Stimulated activated CD4-positive, alpha-beta T cell treated with anti-CD3 and anti-CD28 coated beads, TNF-alpha, amount 100 ng/mL, for 4 hours (primary cell): Measurements from ENCODE around the gene CDX2.

Experiments
- DNase-seq, 3 experiments: peaks; one replicate each; pipeline ENCODE4 v3.0.0-alpha.2; 2020; ENCODE audit warnings: low read depth in 3 of 3

CDX2 gene

GRCh38 chr13:27979001-27979643 is 10.0 kb upstream of the CDX2 start:
- DNase-seq: no peak

- no peak for DNase-seq
Measured at GRCh38 chr13:27978301-27978968, 9.3 kb upstream of the CDX2 start.

DNA sequence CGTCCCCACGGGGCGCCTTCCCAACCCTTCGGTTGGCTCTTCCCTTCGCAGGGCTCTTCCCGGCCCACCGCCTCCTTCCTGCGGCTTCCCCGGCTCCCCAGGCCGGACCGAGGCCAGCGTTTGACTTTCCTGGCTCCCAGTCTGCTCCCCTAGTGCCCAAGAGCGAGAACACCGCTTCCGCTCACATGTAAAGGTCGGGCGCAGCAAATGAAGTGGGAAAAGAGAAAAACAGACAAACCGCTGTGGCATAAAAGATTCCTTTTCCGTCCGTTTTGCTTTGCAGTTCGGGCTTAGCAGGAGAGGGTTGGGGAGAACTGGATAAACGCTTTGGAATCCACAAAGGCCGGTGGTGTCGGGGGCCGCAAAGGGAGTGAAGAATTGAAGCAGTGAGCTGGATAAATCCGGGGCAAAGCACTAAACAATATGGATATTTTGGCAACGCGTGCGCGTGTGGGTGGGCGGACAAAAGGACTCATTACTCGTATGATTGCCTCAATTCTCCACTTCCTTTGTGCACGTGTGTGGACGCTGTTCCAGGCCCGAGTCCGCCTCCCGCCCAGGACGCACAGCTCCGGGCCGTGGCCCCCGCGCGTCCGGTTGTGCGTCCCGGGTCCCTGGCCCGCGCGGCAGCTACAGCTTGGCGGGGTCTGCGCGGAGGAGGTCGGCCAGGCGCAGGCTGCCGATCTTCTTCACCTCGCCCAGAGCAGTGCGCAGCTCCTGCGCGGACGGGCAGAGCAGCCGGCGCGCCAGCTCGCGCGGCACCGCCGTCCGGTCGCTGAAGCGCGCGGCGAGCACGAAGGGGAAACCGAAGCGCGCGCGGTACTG is 8.6 kb upstream of the CDX2 start:
- no peak for DNase-seq

DNA sequence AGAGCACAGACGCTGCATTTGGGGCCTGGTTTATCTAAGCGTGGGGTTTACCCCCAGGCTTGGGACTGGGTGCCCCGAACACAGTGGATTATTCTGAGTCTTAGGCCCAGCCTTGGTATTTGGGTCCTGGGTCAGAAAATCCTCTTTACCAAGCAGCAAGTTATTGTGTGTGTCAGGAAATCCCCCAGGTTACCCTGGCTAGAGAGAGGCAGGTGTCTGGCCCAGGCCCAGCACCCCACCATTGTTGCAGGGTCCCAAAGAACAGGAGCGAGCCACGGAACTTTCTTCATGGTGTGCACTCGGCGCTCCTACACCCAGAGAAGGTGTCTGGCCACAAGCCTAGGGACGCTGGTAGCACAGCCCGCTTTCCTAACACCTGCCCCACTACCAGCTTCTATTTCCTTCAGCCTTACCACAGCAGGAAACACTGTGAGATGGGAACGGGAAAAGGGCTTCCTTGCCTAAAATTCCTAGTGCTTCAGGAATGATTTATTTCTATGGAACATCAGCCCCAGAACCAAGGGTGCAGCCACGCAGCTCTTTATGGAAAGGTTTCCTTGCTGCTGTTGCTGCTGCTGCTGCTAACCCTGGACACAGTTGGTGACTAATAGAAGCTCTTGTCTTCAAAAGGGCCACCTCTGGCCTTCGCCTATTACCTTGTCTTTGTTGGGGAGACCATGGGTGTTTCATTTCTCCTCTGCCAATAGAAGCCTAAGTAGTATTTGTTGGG is 7.4 kb upstream of the CDX2 start:
- no peak for DNase-seq

- DNase-seq: no peak
Measured at GRCh38 chr13:27975564-27976361, 6.6 kb upstream of the CDX2 start.

- no peak for DNase-seq
Measured at GRCh38 chr13:27973961-27974662, 5.0 kb upstream of the CDX2 start.

- no peak for DNase-seq
Measured at GRCh38 chr13:27973291-27973690, 4.2 kb upstream of the CDX2 start.

- no peak for DNase-seq
Measured at GRCh38 chr13:27972478-27972820, 3.3 kb upstream of the CDX2 start.

DNA sequence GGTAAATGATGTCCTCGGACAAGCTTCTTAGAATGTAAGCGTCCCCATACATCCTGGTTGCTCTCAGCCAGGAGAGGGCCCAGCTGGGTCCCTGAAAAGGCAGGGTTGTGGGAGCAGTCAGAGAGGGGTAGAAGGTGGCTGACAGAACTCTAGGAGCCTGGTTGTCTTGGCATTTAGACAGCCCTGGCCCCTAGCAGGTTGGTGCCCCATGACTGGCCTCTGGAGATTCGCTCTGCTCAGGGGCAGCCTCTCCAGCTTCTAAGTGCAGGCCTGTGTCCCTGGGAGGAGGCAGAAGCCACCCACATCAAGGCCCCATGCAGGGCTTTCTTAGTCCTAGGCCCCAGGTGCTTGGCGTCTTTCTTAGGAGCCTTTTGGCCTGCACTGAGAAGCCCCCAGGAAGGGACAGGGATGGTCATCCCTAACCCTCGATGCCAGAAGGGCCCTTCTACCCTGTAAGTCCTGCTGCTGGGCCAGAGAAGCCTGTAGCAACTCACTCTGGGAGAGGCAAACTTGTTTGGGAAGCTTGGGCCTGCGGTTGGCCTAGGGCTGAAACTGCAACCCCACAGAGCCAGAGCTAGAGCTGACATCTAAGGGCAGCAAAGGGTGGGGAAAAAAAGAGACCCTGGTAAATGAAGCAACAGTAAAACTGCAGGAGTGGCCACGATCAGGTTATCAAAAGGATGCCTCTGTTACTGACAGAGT is 2.8 kb upstream of the CDX2 start:
- no peak for DNase-seq

DNA sequence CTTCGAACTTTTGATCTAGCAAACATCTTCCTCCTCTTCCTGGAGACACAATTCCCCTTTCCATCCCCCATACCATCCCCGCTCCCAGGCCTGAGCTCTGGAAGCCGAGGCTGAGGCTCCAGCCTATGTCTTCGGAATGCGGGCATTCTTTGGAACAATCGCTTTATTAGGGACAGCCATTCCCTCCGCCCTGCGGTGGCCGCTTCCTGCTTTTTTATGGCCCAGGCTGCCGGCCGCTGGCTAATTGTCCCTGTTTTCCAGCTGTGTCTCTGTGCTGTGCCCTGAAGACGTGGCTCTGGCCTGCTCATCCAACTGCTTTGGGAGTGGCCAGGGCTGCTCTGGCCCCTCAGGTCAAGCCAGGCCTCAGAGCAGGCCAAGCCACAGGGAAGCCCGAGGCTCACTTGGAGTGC is 2.1 kb upstream of the CDX2 start:
- DNase-seq: no peak

DNA sequence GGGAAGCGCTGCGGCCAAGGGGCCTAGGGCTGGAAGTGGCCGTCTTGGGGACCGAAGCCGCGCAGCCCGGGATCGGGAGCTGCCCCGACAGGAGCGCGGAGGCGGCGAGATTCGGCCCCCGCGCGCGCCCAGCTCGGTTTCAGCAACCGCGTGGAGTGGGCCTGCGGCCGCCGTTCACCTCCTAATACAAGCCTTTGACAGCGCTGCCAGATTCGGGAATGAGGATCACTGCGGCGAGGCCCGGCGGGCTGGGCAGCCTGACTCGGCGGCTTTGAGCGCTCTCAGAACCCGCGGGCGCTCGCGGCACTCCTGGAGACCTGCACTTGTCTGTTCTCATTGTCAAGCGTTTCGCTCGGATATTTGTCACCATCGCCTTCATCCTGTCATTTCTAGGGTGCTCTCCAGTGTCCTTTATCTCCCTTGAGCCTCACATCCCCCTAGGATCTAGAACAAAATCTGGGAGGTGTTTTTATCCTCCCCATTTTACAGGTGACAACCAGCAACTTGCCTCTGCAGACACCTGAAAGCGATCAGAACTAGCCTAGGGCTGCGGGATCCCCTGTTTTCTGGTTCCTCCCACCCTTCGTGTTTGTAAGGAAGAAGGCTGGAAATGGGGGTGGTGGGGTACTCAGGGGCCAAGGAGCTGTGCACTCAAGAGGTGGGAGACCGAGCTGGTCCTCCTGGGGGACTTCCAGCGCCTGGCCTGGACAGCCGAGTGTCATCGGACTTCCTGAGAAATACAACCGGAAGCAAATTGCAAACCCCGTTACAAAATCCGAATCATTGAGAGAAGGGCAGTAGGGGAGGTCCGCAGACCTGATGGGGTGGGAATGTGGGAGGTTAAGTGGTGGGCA is 1.5 kb upstream of the CDX2 start:
- no peak for DNase-seq

GRCh38 chr13:27969866-27970229 is 733 bp upstream of the CDX2 start:
- no peak for DNase-seq

GRCh38 chr13:27968316-27969081 is 616 bp downstream of the CDX2 start:
- DNase-seq: no peak

GRCh38 chr13:27967736-27968315 is 1.3 kb downstream of the CDX2 start:
- DNase-seq: no peak

DNA sequence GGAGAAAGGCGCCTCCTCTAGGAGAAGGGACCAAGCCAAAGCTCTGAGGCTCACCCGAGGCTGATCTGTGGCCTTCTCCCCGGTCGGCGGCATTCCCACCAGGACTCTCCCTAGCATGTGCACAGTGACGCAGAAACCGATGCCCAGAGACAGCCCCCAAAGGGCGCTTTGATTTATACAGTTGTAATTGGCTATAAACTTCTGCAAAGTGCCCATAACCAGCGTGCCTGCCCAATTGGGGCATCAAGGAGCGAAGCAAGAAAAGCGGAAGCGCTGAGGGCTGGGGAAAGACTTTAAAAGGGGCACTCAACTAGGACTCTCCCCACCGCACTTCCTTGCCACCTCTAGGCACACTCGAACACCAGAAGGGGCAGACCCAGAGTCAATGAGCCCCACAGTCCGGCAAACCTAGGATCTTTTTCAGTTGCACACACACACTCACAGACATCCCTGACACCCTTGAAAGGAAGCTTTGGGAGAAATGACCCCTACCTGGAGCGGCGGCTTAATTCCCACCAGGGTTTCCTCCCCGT is 1.8 kb downstream of the CDX2 start:
- no peak for DNase-seq

DNA sequence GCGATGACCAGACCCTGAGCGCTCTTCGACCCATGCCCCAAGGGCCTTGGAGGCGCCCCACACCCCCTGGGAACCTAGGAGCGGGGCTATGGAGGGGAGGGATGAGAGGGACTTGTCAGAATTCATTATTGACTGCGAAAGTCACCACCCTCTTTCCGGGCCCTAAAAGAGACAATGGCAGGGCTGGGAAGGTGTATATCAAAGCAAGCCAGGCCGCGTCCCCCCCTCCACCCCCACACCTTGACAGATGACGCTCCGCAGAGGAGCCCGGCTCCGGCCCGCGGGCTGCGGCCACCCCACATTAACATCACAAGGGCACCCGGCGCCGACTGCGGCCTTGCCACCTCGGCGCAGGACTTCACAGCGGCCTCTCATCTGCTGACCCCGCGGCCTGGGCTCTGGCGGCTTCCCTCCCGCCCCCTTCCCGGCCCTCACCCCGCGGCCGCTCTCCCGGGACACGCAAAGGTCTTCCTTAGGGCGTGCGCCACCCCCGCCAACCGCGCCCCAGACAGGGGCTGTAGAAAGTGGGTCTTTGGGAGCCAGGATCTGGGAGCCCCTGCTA is 2.4 kb downstream of the CDX2 start:
- no peak for DNase-seq
